ENCODE results near the gene GMCL1.
A peak's percentile ranks its signal among the peaks of the same experiment; 100 is the strongest.
"Not testable (repeated sequence)": the region's sequence is repeated elsewhere in the genome, so short reads cannot be mapped to it uniquely, and the experiment has no call there.

The GMCL1 gene, protein sequence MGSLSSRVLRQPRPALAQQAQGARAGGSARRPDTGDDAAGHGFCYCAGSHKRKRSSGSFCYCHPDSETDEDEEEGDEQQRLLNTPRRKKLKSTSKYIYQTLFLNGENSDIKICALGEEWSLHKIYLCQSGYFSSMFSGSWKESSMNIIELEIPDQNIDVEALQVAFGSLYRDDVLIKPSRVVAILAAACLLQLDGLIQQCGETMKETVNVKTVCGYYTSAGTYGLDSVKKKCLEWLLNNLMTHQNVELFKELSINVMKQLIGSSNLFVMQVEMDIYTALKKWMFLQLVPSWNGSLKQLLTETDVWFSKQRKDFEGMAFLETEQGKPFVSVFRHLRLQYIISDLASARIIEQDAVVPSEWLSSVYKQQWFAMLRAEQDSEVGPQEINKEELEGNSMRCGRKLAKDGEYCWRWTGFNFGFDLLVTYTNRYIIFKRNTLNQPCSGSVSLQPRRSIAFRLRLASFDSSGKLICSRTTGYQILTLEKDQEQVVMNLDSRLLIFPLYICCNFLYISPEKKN
- 37.4 to 67.0 reads per million in 2 donors for total RNA-seq

DNA sequence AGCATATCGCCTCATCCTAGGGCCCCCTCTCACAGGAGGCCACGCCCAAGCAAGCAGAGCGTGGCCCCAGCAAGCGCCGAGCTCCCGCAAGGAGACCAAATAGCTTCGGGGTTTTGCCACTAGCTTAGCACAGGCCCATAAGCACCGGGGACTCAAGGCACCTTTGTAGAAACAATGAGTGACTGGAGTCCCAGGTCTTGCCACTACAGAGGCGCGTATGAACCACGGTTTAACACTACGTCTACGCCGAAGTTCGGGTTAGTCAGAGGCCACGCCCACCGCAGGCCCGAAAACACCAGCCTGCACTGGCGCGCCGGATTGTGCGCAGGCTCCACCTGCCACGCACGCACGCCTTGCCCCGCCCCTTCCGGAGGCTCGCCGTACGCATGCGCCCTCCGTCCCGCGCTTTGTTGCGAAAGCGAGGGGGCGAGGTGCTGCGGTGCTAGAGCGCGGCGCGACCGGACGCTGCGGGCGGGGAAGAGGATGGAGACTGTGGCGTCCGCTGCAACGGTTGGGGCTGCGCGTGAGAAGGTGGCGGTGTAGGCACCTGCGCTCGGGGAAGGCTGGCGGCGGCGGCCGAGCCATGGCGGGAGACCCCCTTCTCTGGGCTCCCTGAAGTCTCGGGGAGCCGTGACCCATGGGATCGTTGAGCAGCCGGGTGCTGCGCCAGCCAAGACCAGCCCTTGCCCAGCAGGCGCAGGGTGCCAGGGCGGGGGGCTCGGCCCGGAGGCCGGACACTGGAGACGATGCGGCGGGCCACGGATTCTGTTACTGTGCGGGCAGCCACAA is at the start of gene GMCL1:
Gene GMCL1, plus strand, starts transcription at position 405 of the 789 bp plus-strand sequence. Its CDS starts 233 bp downstream, at position 638.
- DNase-seq = peak; percentile 99

DNA sequence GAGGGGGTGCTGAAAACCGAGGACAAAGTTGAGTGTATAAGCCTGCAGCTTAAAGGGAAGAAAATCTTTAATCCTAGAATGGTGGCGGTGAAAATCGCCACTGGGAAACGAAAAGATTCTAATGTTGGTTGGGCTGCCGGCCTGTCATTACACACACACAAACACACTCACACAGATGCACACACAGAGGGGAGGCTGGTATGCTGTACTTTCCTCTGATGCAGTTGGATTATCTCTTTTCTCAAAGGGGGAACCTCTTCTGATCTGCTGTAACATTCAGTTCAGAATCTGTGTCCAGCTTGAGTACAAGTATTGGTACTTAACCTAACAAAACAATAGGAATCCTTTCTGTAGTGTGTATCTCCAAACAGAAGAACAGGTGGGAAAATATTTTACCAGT is 48.5 kb upstream of the GMCL1 start:
- DNase-seq = no peak

DNA sequence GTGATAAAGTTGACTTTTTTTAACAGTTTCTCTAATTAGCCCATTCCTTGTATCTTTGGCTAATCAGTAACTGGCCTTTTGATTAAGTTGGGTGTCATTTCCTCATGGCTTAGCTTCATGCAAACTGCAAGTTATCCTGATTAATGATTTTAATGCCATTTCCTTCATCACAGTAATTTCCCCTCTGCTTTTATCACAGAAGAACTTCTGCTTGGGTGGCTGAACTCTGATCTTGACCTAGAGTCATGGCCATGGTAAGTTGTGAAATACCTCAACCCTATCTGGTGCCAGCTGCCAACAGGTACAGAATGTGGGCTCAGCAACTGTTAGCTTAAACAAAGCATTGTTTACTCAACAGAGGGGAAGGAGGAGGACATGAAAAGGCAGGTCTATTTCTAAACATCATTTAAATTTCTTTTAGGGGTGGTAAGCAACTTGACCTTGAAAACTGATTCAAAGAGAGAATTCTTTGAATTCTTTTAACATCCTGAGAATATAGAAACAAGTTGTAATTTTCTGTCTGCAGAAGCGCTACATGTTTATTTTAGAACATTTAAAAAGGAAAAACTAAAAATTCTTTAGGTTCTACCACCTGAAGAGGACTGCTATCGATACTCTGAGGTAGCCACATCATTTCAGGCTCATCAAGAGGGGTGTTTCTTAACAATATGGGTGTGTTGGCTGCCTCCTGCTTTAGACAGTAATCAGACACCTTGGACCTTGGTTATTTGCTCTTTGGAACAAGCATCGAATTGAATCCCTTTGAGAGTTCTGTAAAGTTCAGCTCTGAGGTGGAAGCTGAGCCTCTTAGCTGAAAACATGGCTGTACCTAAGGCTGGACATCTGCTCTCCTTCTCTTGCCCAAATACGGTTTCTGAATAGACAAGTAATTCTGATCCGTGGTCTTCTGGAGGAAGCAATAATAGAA is 47.9 kb upstream of the GMCL1 start:
- no peak for DNase-seq

DNA sequence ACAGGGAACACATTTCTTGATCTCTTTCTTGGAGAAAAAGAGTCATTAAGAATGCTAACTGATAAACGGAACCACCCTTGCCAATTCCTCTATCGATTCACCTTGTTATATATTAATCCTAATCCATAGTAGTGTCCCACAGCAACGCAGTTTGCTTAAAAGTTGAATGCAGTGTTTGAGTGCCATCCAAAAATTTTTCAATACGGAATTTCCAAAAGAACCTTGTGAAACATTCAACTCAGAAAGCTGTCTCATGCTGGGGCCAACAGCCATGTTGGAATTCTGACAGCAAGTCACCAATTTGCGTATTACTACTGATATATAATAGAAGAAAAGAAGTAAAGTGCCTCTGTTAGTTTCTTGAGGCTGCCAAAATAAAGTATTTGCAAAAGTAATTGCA is 45.2 kb upstream of the GMCL1 start:
- DNase-seq = no peak

DNA sequence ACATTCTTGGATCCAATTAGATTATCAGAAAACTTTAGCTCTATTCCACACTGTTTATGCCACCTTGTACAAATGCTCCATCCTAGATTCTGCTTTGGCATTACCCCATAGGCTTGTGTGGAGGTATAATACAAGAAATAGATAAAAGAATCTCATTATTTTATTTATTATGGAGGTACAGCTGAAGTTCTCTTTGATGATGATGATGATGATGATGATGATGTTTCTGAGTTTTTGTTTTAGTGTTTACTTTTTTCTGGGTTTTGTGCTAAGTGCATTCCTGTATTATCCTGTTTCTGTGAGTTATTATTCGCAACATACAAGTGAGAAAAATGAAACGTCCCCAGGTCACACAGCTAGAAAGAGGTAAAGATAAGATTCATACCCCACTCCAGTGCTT is 44.1 kb upstream of the GMCL1 start:
- no peak for DNase-seq

DNA sequence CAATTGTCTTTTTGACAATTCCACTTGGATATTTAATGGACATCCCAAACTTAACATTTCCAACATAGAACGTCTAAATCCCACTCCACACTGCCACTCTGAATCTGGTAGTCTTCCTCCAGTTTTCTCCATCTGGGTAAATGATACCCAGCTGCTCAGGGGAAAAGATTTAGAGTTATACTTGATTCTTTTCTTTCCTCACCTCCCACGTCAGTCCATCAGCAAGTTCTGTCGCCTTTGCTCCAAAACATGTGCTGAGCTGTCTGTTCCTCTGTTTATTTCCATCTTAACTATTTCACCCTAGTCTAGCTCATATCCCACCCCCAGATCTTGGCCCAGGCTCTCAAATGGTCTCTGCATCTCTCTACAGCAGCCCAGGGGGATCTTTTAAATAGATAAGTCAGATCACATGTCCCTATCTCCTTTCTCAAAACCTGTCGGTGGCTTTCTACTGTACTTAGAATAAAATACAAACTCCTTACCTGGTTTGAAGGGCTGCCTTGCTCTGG is 43.4 kb upstream of the GMCL1 start:
- no peak for DNase-seq

DNA sequence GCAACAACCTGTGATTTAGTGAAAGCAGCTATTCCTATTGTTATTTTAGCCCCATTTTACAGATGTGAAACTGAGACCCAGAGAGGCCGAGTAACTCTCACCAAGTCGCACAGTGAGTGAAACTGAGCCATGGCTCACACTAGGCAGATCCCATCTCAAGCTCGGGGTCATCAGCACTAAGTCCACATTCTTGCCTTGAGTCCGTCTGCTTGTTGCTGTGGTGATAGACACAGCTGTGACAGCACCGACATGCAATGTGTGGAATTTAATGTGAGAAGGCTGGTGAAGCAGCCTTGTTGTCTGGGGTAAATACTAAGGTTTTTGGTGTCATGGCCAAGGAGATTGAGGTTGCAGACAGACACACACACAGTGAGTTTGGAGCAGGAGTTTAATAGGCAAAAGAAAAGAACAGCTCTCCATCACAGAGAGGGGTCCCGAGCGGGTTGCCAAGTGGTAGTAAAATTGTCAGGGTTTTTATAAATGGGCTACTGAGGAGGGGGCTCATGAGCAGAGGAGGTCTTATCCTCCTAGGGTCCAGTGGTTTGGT is 40.2 kb upstream of the GMCL1 start:
- no peak for DNase-seq

DNA sequence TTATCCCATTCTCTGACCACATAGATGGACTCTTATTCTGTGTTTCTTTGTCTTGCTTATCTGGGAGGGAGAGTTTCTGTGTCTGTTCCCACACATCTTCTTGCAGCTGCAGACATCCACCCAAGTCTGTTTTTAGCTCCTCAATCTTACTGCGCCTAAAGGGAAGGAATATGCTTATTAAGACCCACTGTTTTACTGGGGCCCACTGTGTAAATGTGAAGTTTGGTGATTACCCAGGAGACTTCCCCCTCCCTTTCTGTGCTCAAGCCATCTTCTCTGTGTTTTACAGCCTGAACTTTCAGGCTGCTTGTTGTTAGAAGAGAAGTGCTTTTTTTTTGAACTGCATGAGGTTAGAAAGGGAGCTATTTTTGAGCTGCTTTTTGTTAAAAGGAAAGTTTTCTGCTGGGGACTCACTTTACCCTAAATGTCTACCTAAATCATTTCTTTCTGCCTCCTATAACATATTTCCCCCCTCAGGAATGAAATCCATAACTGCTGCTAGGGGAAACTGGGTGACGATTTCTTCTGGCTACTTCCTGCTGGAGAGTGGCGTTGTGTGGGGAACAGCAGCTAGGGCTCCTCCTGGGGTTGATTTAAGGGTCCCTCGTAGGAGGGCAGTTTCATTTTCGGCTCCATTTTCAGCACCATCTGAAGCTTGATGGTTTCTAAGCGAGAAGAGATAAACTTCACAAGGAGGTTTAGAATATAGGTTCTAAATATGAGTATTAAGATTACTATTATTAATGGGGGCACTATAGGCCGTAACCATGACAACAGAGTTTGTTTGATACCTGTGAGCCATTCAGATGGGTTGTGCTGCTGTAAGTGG is 39.5 kb upstream of the GMCL1 start:
- no peak for DNase-seq

DNA sequence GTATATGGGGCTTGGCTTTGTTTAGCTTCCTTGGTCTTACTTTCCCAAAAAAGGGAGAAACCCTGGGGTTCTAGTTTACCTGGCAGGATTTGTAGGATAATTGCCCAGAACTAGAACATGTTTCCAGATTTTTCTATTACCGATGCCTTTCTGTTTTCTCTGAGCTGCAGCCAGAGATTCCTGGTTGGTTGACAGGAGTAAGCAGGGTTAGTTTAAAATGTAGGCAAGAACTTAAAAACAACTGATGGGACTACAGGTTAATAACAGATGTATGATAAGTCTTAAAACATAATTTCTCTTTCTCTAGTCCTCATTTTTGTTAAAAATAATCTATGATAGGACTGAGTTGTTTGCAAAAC is 38.9 kb upstream of the GMCL1 start:
- no peak for DNase-seq

DNA sequence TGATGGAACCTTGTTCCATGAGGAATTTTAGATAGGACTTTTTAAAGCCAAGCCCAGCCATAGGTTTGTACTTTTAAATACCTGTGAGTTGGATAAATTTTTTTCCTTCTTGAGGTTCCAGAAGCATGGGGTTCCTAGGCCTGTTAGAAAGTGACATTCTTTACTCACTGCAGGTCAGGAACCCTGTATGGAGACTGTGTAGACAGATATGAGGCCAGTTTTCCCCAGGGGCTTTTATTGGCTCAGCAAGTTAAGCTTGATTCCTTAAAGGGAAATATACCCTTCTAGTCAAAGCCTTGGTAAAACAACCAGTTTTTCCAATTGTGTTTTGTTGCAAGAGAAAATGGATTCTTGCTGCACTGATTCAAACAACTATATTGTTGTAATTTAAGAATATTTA is 38.4 kb upstream of the GMCL1 start:
- no peak for DNase-seq

DNA sequence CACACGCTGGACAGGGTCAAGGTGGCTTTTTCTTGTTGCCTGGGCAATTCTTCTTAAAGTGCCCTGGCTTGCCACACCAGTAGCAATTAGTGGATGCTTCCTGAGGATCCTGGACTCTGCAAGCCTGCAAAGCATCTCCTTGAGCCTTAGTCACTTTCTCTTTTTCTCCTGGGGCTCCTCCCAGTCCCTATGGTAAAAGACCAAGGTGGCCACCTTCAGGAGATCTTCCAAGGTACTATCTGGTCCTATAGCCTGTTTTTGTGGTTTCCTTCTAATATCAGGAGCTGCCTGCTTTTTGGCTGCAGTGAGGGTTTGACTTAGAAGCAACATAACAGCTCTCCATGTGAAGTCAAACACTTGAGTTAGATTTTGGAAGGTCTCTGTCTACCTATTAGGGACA is 33.3 kb upstream of the GMCL1 start:
- no peak for DNase-seq

DNA sequence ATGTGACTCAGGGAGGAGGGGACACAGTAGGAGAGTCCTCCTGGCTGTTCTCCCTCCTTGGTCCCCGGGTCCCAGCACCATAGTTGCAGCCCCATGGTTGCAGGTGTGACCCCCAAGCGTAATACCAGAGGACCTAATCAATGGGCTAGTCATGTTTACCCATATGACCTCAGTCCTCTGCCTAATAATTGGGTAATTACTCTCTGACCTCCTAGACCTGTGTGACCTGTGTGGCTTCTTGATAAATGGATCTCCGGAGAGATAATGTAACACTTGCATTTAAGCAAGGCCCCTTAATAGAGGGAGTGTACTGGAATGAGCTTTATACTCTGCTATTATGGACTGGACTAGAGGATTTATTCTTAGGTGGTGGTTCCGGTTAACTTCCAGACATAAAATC is 32.2 kb upstream of the GMCL1 start:
- no peak for DNase-seq

DNA sequence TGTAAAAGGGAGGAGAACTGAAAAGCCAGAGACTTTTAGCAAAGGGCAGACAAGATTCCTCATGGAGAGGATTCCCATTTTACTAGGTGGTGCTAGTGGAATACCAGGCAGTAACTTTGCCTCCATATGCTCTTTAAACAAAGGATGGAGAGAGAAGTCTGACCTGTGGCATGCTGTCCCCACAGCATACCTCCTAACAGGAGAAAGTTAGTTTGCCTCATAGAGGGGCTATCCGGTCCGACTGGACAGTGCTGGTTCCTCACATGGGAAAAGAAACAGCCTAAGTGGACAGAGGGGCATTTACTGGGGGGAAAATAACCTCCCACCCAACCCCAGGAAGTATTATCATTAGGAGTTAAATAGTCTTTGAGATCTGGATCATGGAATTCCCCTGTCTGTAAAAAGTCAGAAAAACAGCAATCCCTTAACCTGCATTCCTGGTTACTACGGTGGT is 31.6 kb upstream of the GMCL1 start:
- no peak for DNase-seq

DNA sequence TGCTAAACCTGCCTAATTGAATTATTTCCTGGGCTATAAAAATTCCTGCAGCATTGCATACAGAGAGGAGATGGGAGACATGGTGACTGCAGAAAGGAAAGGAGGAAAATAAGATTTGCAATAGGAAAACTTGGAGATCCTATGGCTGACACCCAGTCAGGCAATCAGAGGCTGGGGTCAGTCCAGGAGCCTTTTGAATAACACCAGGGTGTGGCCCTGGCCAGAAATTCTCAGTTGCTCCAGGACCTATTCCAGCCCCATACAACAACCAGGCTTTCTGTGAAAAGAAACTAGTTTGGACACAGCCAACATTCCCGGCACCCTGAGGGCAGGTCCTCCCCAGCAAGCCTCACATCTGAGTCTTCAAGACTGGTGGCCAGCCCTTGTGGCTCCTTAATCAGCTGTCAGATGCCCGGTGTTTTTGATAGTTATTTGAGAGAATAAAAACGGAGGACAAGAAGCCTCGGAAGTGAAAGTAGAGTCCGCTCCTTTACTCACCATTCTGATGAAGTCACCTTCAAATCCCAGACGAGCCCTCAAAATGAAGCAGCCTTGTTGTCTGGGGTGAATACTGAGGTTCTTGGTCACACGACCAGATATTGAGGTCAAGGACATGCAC is 31.1 kb upstream of the GMCL1 start:
- DNase-seq = no peak

DNA sequence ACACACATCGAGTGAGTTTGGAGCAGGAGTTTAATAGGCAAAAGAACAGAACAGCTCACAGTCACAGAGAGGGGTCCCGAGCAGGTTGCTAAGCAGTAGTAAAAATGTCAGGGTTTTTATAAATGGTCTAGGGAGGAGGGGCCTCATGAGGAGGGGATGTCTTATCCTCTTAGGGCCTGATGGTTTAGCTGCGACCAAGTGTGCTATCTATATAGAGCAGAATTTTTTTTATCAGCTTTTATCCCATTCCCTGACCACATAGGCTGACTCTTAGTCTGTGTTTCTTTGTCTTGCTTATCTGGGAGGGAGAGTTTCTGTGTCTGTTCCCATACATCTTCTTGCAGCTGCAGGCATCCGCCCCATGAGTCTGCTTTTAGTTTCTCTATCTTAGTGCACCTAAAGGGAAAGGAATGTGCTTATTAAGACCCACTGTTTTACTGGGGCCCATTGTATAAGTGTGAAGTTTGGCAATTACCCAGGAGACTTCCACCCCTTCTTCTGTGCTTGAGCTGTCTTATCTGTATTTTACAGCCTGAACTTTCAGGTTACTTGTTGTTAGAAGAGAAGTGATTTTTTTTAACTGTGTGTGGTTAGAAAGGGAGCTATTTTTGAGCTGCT is 30.4 kb upstream of the GMCL1 start:
- no peak for DNase-seq

DNA sequence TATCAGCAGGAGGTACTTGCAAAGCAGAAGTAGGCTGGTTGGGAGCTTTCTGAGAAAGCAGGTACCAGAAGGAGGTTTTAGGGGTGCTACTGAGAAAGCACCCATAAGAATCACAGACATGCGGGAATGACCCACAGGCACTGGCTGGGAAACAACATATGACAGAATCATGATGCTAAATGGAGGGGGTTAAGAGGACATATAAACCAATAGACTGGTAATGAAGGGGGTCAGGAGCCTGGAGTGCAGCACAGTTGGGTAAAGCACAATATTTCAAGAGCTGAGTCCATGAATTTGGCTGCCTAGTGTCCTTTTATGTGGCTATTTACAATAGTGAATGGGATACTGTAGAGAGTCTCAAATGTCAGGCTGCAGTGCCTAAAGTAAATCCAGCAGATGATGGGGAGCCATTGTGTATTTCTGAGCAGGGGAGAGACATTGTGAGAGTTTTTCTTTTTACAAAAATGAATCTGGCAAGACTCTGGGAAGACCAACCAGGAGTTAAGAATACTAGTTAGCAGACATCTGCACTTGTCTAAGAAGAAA is 27.6 kb upstream of the GMCL1 start:
- no peak for DNase-seq

DNA sequence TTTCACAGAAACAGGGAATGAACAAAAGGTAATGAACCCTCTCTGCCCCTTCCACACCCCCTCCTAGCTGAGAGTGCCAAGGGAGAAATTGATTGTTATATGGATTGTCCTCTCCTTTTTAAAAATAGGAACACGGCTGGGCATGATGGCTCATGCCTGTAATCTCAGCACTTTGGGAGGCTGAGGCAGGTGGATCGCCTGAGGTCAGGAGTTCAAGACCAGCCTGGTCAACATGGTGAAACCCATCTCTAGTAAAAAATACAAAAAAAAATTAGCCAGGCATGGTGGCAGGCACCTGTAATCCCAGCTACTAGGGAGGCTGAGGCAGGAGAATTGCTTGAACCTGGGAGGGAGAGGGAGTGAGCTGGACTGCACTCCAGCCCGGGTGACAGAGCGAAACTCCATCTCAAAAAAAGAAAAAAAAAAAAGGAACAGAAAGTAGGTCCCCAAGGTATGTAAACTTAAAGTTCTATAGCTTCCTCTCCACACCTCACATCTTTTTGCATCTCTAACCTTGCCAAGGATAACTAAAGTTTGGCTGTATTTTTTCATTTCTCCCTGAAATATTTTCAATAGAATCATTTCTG is 26.6 kb upstream of the GMCL1 start:
- not testable (repeated sequence) for DNase-seq

DNA sequence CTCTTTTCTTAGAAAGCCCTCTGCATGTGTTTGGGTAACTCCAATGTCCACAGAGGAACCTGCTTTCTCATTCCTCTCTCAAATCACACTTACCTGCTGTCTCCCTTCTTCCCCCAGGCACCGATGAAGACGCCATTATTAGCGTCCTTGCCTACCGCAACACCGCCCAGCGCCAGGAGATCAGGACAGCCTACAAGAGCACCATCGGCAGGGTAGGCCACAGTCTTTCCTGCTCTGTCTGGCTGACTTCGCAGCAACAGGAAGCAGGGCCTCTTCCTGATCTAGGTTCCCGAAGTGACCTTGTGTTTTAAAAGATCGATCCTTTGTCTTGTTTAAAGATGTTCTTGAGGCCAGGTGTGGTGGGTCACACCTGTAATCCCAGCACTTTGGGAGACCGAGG is 25.0 kb upstream of the GMCL1 start:
- no peak for DNase-seq

DNA sequence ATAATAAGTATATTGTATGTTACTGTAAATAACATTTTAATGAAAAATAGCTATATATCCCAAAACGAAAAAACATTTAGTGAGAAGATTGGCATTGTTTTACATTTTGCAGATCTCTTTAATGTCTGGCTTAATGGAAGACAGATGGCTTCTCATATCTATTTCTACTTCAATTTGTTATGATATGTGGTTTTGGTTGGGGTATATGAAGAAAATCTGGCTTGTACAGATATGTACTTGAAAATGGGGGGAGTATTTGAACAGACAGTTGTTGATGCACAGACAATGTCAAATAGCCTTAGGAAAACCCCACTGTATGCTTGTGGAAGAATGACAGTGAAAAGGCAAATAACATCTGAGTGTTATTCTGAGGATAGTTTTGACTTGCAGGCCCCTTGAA is 23.6 kb upstream of the GMCL1 start:
- no peak for DNase-seq

Measured in T-helper 9 cell (primary cell).